ENCODE measurements around the gene AK9.

GRCh38 chr6:109609737-109610136, 81.3 kb downstream of the AK9 start:
- no peak for TF ChIP-seq JUND (IDR thresholded peaks at IDR 0.05)
- TF ChIP-seq CTCF (IDR thresholded peaks at IDR 0.05; ENCODE audit: low read depth, low read length, missing input control): no peak
- TF ChIP-seq, protein P1, sequence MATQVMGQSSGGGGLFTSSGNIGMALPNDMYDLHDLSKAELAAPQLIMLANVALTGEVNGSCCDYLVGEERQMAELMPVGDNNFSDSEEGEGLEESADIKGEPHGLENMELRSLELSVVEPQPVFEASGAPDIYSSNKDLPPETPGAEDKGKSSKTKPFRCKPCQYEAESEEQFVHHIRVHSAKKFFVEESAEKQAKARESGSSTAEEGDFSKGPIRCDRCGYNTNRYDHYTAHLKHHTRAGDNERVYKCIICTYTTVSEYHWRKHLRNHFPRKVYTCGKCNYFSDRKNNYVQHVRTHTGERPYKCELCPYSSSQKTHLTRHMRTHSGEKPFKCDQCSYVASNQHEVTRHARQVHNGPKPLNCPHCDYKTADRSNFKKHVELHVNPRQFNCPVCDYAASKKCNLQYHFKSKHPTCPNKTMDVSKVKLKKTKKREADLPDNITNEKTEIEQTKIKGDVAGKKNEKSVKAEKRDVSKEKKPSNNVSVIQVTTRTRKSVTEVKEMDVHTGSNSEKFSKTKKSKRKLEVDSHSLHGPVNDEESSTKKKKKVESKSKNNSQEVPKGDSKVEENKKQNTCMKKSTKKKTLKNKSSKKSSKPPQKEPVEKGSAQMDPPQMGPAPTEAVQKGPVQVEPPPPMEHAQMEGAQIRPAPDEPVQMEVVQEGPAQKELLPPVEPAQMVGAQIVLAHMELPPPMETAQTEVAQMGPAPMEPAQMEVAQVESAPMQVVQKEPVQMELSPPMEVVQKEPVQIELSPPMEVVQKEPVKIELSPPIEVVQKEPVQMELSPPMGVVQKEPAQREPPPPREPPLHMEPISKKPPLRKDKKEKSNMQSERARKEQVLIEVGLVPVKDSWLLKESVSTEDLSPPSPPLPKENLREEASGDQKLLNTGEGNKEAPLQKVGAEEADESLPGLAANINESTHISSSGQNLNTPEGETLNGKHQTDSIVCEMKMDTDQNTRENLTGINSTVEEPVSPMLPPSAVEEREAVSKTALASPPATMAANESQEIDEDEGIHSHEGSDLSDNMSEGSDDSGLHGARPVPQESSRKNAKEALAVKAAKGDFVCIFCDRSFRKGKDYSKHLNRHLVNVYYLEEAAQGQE (IDR thresholded peaks at IDR 0.05): no peak
- TF ChIP-seq, protein P2, sequence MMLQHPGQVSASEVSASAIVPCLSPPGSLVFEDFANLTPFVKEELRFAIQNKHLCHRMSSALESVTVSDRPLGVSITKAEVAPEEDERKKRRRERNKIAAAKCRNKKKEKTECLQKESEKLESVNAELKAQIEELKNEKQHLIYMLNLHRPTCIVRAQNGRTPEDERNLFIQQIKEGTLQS (IDR thresholded peaks at IDR 0.05): no peak
